ENCODE measurements around the gene RYR3.

The RYR3 gene

GRCh38 chr15:33716025-33716424 lies 405.3 kb downstream of the RYR3 start:
- H3K36me3 ChIP-seq (ENCODE audit: low read length): no peaks in the 10 kb centered on the region
- H3K79me2 ChIP-seq (ENCODE audit: insufficient read depth, low read length): no peaks in the 10 kb centered on the region
- no peak overlapping the region for H2AFZ ChIP-seq (ENCODE audit: low read depth, low read length, severe bottlenecking)
- no peak overlapping the region for H3K4me2 ChIP-seq (ENCODE audit: low read depth, low read length, poor library complexity, severe bottlenecking)
- TF ChIP-seq, protein P1, sequence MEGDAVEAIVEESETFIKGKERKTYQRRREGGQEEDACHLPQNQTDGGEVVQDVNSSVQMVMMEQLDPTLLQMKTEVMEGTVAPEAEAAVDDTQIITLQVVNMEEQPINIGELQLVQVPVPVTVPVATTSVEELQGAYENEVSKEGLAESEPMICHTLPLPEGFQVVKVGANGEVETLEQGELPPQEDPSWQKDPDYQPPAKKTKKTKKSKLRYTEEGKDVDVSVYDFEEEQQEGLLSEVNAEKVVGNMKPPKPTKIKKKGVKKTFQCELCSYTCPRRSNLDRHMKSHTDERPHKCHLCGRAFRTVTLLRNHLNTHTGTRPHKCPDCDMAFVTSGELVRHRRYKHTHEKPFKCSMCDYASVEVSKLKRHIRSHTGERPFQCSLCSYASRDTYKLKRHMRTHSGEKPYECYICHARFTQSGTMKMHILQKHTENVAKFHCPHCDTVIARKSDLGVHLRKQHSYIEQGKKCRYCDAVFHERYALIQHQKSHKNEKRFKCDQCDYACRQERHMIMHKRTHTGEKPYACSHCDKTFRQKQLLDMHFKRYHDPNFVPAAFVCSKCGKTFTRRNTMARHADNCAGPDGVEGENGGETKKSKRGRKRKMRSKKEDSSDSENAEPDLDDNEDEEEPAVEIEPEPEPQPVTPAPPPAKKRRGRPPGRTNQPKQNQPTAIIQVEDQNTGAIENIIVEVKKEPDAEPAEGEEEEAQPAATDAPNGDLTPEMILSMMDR (IDR thresholded peaks at IDR 0.05; ENCODE audit: insufficient read depth, low read length, poor library complexity, severe bottlenecking): no peak
- no peak for TF ChIP-seq EZH2phosphoT487 (conservative IDR thresholded peaks at IDR 0.05; ENCODE audit: low read length)
- no peaks in the 10 kb centered on the region for H4K20me1 ChIP-seq (ENCODE audit: low read depth, low read length)
- H3K9me2 ChIP-seq (replicated peaks; ENCODE audit: insufficient read depth, low read length): no peaks in the 10 kb centered on the region
- H3K9me3 ChIP-seq (ENCODE audit: insufficient read depth, low read length): no peaks in the 10 kb centered on the region
- no peaks in the 10 kb centered on the region for H3F3A ChIP-seq (ENCODE audit: insufficient read depth)
- H3K27me3 ChIP-seq (ENCODE audit: low read length): no peaks in the 10 kb centered on the region
- H3K9ac ChIP-seq (ENCODE audit: low read length): no peak overlapping the region
- H3K27ac ChIP-seq (ENCODE audit: low read depth, low read length): no peak overlapping the region
- H3K4me3 ChIP-seq (ENCODE audit: insufficient read depth, low read length, poor library complexity, severe bottlenecking): no peak overlapping the region

DNA sequence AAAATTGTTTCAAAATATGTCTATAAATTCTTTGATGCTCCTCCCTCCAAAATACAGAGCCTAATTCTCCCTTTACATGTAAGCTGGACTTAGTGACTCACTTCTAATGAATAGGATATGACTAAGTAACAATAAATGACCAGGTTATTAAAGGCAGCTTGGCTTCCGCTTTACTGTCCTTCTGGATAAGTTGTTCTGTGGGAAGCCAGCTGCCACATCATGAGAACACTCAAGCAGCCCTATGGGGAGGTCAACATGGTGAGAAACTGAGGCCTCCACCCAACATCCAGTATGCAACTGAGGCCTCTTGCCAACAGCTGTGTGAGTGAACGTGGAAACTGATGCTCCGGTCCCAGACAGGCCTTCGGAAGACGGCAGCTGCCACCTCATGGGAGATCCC lies 410.2 kb downstream of the RYR3 start:
- Histone ChIP-seq H3K36me3 (ENCODE audit: low read length) (no peaks in the 10 kb centered on the region), H3K4me2 (ENCODE audit: low read depth, low read length, poor library complexity, severe bottlenecking) (no peak overlapping the region), H3F3A (ENCODE audit: insufficient read depth) (no peaks in the 10 kb centered on the region), H3K9ac (ENCODE audit: low read length) (no peak overlapping the region), H3K4me3 (ENCODE audit: insufficient read depth, low read length, poor library complexity, severe bottlenecking) (no peak overlapping the region), H4K20me1 (ENCODE audit: low read depth, low read length) (no peaks in the 10 kb centered on the region), H3K27ac (ENCODE audit: low read depth, low read length) (no peak overlapping the region), H3K27me3 (ENCODE audit: low read length) (no peaks in the 10 kb centered on the region), H3K9me2 (replicated peaks; ENCODE audit: insufficient read depth, low read length) (no peaks in the 10 kb centered on the region), H3K9me3 (ENCODE audit: insufficient read depth, low read length) (no peaks in the 10 kb centered on the region), H2AFZ (ENCODE audit: low read depth, low read length, severe bottlenecking) (no peak overlapping the region), H3K79me2 (ENCODE audit: insufficient read depth, low read length) (no peaks in the 10 kb centered on the region)
- TF ChIP-seq, protein P1 (IDR thresholded peaks at IDR 0.05; ENCODE audit: insufficient read depth, low read length, poor library complexity, severe bottlenecking): no peak
- TF ChIP-seq EZH2phosphoT487 (conservative IDR thresholded peaks at IDR 0.05; ENCODE audit: low read length): no peak

DNA sequence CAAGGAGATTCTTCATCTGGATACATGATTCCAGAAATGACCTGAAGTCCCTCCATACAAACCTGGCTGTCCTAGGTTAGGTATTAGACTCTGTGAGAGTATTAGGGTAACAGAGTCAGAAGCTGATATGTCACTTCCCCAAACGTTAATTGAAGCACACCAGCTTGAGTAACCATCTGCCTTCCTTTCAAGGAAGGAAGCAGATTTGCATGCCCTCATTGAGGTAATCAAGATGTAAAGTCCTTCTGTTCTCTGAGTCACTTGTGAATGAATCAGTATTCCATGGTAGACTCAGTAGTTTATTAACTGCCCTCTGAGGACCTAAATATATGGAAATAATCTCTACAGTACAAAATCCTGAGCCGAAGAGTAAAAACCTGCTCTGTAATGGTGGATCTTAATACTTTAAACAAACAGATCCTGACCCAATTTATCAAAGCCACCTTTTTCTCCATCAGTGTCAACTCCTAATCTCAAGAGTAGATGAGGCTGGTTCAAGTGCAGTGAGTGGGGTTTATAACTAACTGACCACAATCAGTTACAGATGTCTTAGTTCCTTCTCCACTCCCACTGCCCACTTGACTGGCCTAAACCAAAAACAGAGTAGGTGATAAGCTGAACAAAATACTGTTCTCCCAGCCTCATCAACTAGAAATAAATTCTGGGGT lies 411.4 kb downstream of the RYR3 start:
- Histone ChIP-seq H3K9me2 (replicated peaks; ENCODE audit: insufficient read depth, low read length) (no peaks in the 10 kb centered on the region), H2AFZ (ENCODE audit: low read depth, low read length, severe bottlenecking) (no peak overlapping the region), H3K27ac (ENCODE audit: low read depth, low read length) (no peak overlapping the region), H3K36me3 (ENCODE audit: low read length) (no peaks in the 10 kb centered on the region), H3K27me3 (ENCODE audit: low read length) (no peaks in the 10 kb centered on the region), H3K4me3 (ENCODE audit: insufficient read depth, low read length, poor library complexity, severe bottlenecking) (no peak overlapping the region), H3K9me3 (ENCODE audit: insufficient read depth, low read length) (no peaks in the 10 kb centered on the region), H4K20me1 (ENCODE audit: low read depth, low read length) (no peaks in the 10 kb centered on the region), H3K9ac (ENCODE audit: low read length) (no peak overlapping the region), H3F3A (ENCODE audit: insufficient read depth) (no peaks in the 10 kb centered on the region), H3K79me2 (ENCODE audit: insufficient read depth, low read length) (no peaks in the 10 kb centered on the region), H3K4me2 (ENCODE audit: low read depth, low read length, poor library complexity, severe bottlenecking) (no peak overlapping the region)
- TF ChIP-seq, protein P1 (IDR thresholded peaks at IDR 0.05; ENCODE audit: insufficient read depth, low read length, poor library complexity, severe bottlenecking): no peak
- no peak for TF ChIP-seq EZH2phosphoT487 (conservative IDR thresholded peaks at IDR 0.05; ENCODE audit: low read length)

Data from SU-DHL-6 (cell line).